ENCODE results near the gene ADRA2B. TPM values are rescaled to one million over a fixed set of nuclear protein-coding genes. Genes with fewer than 3 reads are reported as not detected.

Gene ADRA2B
- total RNA-seq, 6 donors from 2014 or later, result 0.15 to 1.0 (median 0.31) TPM

DNA sequence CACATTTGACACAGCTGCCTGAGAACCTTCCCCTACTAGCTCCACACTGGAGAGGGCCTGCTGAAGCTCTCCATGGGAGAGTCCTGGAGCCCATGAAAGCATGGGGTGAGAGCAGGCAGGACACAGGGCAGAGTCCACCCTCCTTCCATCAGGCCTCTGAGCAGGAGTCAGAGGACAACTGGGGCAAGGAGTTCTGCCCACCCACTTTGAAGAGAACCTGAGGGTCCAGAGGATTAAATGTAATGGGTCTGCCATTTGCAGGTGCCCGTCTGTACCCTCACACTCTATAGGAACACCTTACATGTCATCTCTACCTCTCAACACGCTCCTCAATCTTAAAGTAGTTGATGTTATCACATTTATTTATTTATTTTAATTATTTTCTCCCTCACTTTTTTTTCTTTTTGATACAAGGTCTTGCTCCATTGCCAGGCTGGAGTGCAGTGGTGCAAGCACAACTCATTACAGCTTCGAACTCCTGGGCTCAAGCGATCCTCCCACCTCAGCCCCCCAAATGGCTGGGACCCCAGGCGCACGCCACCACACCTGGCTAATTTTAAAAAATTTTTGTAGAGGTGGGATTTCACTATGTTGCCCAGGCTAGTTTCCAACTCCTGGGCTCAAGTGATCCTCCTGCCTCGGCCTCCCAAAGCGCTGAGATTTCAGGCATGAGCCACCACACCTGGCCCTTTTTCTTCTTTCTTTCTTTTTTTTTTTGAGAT, 10.2 kb downstream of the ADRA2B start:
- TF ChIP-seq POLR2AphosphoS5 (IDR thresholded peaks at IDR 0.05) (no peak), POLR2A (IDR thresholded peaks at IDR 0.05) (no peak)
- H3K36me3 ChIP-seq, result no peaks in the 10 kb centered on the region
- H3K9me3 ChIP-seq, result peaks cover 6 to 15% (median 7%) of the 10 kb centered on the region in 4 donors
- no peak overlapping the region for H3K4me3 ChIP-seq
- no peak overlapping the region for H3K27ac ChIP-seq
- peaks cover 0 to 2% (median 0%) of the 10 kb centered on the region in 4 donors for H3K4me1 ChIP-seq
- H3K27me3 ChIP-seq, result no peaks in the 10 kb centered on the region
- 96 to 97% methylated on average over 8 of the region's 8 CpGs for WGBS, 2 donors
- DNase-seq (no peak), ATAC-seq (ENCODE audit: low FRiP score in 2 of 2) (no peak)

DNA sequence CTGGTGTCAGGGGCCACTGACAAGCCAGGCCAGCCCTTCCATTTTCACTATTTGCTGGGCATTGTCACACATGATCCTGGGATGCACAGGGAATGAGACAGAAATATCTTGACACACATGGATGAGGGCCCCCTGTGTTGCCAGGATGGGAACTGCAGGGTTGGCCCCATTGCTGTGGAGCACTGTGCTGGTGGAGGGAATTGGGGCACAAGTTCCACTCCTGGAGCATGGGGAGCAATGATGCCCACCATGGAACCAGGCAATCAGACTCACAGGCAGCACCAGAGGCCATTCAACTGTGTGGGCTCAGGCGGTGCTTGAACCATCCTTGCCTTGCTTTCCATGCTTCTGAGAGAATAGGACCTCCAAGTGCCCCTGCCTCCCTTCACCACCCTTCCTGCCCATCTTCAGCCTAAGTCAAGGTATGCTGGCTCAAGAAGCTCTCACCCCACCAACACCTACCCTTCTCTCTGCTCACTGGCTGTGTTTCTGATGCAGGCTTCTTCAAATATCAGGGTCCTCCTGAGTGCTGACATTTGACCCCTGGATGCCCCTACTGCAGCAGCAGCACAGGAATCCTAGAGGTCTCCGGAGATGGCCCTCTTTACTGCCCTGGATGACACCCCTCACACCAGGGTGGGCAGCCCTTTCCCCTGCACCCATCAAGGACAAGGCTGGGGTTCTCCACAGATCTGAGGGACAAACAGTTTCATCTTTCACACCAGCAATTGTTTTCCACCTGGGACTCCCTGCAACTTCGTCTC, 11.0 kb downstream of the ADRA2B start:
- Histone ChIP-seq H3K27ac (no peak overlapping the region), H3K4me1 (peaks cover 0 to 2% (median 0%) of the 10 kb centered on the region in 4 donors), H3K9me3 (peaks cover 6 to 15% (median 7%) of the 10 kb centered on the region in 4 donors), H3K27me3 (no peaks in the 10 kb centered on the region), H3K4me3 (no peak overlapping the region), H3K36me3 (no peaks in the 10 kb centered on the region)
- TF ChIP-seq POLR2A (IDR thresholded peaks at IDR 0.05) (no peak), POLR2AphosphoS5 (IDR thresholded peaks at IDR 0.05) (no peak), EP300 (IDR thresholded peaks at IDR 0.05) (no peak)
- TF ChIP-seq, protein P1, sequence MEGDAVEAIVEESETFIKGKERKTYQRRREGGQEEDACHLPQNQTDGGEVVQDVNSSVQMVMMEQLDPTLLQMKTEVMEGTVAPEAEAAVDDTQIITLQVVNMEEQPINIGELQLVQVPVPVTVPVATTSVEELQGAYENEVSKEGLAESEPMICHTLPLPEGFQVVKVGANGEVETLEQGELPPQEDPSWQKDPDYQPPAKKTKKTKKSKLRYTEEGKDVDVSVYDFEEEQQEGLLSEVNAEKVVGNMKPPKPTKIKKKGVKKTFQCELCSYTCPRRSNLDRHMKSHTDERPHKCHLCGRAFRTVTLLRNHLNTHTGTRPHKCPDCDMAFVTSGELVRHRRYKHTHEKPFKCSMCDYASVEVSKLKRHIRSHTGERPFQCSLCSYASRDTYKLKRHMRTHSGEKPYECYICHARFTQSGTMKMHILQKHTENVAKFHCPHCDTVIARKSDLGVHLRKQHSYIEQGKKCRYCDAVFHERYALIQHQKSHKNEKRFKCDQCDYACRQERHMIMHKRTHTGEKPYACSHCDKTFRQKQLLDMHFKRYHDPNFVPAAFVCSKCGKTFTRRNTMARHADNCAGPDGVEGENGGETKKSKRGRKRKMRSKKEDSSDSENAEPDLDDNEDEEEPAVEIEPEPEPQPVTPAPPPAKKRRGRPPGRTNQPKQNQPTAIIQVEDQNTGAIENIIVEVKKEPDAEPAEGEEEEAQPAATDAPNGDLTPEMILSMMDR (IDR thresholded peaks at IDR 0.05), result no peak
- ATAC-seq (ENCODE audit: low FRiP score in 2 of 2) (no peak), DNase-seq (no peak)
- 87 to 97% methylated on average over 3 of the region's 3 CpGs for WGBS, 2 donors

DNA sequence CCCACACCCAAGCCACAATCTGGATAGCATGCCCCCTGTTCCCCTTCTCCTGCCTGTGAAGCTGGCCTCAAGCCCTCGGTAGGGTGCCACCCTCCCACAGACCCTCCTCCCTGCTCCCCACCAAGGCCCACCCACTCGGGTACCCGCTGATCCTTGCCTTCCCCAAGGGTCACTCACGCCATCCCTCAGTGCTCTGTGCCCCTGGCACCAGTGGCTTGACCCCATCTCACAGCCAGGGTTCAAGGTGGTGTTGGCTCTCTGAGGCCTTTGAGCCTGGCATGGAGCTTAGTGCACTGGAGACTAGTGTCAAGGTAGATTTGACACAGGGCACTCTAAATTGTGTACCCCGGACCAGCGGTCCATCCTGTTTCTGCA, 11.9 kb downstream of the ADRA2B start:
- Histone ChIP-seq H3K4me1 (peaks cover 0 to 2% (median 0%) of the 10 kb centered on the region in 4 donors), H3K36me3 (no peaks in the 10 kb centered on the region), H3K4me3 (no peak overlapping the region), H3K27ac (no peak overlapping the region), H3K9me3 (peaks cover 6 to 15% (median 7%) of the 10 kb centered on the region in 4 donors), H3K27me3 (no peaks in the 10 kb centered on the region)
- TF ChIP-seq, protein P1 (IDR thresholded peaks at IDR 0.05), result no peak
- no peak for TF ChIP-seq EP300 (IDR thresholded peaks at IDR 0.05)
- no peak for TF ChIP-seq POLR2AphosphoS5 (IDR thresholded peaks at IDR 0.05)
- no peak for TF ChIP-seq POLR2A (IDR thresholded peaks at IDR 0.05)
- 81 to 87% methylated on average over 4 to 6 of the region's 6 CpGs for WGBS, 2 donors
- DNase-seq (peak in 1 of 2 donors; percentile 15), ATAC-seq (ENCODE audit: low FRiP score in 2 of 2) (no peak)

DNA sequence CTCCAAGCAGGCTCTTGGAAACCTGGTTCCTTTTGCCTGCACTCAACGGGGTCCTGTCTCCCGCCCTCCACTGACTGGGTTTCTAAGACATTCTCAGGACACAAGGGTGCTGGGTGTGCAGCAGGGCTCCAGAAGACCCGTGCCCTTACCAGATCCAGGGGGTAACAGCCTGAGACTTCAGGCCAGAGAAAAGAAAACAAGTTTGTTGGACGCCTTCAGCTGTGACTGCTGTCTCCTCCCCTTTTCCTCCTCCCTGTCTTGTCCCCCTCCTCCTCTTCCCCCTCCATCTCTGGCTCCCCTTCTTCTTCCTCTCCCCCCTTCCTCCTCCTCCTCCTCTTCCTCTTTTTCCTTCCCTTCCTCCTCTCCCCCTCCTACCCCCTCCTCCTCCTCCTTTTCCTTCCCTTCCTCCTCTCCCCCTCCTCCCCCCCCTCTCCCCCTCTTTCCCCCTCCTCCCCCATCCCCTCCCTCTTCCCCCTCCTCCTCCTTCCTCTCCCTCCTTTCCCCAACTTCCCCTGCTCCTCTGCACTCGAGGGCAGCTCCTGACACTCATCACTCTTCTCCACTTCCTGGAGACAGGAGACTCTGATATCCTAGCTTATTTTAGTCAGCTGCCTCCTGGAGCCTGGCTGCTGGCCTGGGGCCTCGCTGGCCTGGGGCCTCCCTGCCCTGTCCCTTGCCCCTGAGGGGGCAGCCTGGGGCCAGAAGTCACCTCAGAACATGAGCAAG, 12.4 kb downstream of the ADRA2B start:
- peak in 1 of 2 donors; percentile 11 for DNase-seq

More for the DNA sequence above, 12.4 kb downstream of the ADRA2B start:
- 33 to 35% methylated on average over 4 to 6 of the region's 6 CpGs for WGBS, 2 donors
- H3K4me1 ChIP-seq, result peaks cover 0 to 2% (median 0%) of the 10 kb centered on the region in 4 donors
- H3K9me3 ChIP-seq, result peaks cover 6 to 15% (median 7%) of the 10 kb centered on the region in 4 donors
- H3K27me3 ChIP-seq, result no peaks in the 10 kb centered on the region
- no peak for TF ChIP-seq EP300 (IDR thresholded peaks at IDR 0.05)
- TF ChIP-seq, protein P1 (IDR thresholded peaks at IDR 0.05), result no peak
- TF ChIP-seq POLR2AphosphoS5 (IDR thresholded peaks at IDR 0.05), result no peak
- TF ChIP-seq POLR2A (IDR thresholded peaks at IDR 0.05), result no peak
- H3K4me3 ChIP-seq, result no peak overlapping the region
- H3K27ac ChIP-seq, result no peak overlapping the region
- H3K36me3 ChIP-seq, result no peaks in the 10 kb centered on the region
- no peak for ATAC-seq (ENCODE audit: low FRiP score in 2 of 2)

Data from upper lobe of left lung (tissue), 6 donors.